Adipose tissue (tissue), 3 donors: ENCODE results near the gene LYL1. TPM values are rescaled to one million over a fixed set of nuclear protein-coding genes. Genes with fewer than 3 reads are reported as not detected.
A peak's percentile ranks its signal among the peaks of the same experiment; 100 is the strongest.

ENCODE experiments used
- H3K27ac ChIP-seq: one replicate; pipeline ENCODE4 v1.5.1; 2013; ENCODE audit warnings: low read depth, low read length
- WGBS, 3 donors: extraction: QIAGEN DNeasy Blood & Tissue Kit; methylation state at CpG; one replicate each; pipeline ENCODE4 v1.1.7; 2013; 5-methylcytosine and 5-hydroxymethylcytosine counted together
- polyA plus RNA-seq, 3 donors: library from polyadenylated mRNA; stranded (reverse); fragments of 200-250 nt; gene quantifications; one replicate each; pipeline ENCODE4 v1.2.3, GENCODE V29; 2013
- donor health status: healthy with polysubstance abuse.
- donor health status: Bipolar disorder and iron deficiency.
- donor health status: healthy.

The LYL1 gene
- polyA plus RNA-seq, 3 donors, result 1.9 to 10.3 (median 7.9) TPM

DNA sequence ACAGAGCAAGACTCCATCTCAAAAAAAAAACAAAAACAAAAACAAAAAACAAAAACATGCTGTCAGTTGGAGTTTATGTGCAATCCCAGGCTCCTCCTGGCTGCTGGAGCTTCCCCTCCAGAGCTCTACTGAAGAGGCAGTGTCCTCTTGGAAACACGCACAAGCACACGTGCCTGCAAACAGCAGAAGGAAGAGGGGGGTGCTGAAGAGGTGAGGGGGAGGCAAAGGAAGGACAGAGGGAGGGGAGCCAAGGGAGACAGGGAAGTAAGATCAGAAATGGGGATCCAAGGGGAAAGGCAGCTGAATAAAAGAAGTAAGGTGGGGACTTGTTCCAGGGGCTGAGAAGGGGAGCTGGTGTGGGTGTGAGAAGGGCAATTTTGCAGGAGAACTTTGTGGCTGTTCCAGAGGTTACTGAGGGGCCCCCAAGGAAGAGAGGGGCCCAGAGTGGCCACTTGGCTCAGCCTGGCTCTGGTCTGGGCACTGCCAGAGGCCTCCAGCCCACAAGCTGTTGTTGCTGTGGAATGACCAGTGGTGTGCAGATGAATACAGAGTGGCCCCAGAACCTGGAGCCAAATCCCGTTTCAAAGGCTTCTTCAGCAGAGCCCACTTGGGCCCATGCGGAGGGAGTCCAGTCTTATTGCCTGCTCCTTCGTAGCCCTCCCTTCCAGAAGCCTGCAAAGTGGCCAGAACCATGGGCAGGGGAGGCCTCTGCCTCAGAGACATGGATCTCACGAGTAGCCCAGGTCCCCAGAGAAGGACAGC lies 34.4 kb downstream of the LYL1 start:
- 57 to 66% (median 60%) methylated on average over 6 of the region's 6 CpGs for WGBS, 3 donors
- no peak overlapping the region for H3K27ac ChIP-seq

DNA sequence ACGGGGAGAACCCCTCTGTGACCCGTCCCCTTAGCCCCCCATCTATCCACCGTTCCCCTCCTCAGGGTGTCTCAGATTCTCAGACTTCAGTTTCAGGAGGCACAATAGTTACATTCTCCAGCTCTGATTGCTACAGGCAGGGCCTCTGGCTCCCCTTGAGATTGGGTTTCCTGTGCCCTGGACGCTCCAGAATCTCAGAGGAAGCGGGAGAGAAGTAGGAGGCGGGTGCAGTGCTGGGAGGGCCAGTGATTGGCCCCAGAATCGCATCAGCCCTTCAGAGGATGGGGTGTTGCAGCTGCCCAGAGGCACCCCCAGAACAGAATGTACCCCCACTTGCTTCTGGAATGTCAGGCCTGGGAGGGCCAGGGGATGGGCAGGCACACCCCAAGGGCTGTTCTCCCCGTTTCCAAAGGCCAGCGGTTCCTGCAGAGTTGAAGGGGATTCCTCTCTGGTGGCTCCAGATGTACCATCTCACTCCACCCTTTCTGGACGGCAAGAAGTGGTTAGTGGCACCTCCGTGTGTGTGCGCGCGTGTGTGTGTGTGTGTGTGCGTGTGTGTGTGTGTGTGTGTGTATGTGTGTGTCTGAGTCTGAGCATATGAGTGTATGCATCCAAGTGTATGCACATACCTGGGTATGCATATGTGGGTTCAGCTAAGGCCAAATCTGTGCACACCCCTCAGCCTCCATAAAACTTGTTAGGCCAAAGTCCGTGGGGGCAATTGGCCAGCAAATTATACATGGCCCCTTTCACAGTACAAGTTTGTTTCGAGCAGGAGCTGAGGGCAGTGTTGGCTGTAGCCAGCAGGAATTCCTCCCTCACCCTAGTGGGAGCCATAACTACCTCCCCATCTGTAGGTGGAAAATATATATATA lies 35.5 kb downstream of the LYL1 start:
- WGBS, 3 donors, result 68 to 77% (median 76%) methylated on average over 17 of the region's 17 CpGs

DNA sequence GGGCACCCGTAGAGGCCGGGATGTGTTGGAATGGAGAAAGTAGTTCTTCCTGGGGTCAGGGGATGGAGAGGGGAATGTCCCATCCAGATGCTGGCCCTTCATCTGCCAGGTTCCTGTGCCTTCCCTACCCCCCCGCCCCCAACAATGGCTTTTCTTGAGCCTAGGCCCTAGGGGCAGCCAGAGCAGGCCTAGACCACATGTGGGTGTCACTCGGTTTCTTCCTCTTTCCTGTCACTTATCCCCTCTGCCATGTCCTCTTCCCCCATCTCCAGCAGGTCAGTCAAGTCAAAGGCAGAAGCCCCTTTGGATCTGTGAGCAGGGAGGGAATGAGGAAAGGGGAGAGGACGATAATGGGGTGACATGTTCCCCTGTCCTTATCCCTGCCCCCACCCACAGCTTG lies 36.4 kb downstream of the LYL1 start:
- 70 to 90% (median 84%) methylated on average over 5 of the region's 5 CpGs for WGBS, 3 donors
- no peak overlapping the region for H3K27ac ChIP-seq

More for the DNA sequence above, 35.5 kb downstream of the LYL1 start:
- H3K27ac ChIP-seq, result no peak overlapping the region

DNA sequence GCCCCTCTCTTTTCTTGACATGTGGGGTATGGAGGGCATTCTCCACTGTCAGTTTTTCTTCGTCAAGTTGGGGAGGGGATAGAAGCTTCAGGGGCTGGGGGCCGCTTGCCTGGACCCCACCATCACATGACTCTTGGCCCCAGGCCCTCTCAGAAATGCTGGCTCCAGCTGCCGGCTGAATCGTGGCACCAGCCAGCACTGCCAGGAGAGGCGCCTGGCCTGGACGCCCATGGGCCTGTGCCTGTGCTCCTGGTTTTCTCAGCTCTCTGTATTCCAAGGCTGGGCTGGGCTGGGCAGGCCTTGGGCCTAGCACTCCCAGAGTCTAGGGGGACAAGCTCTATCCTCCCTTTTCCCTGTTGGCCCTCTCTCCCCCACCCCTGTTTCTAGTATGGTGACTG lies 38.6 kb downstream of the LYL1 start:
- no peak overlapping the region for H3K27ac ChIP-seq
- WGBS, 3 donors, result 62 to 82% (median 78%) methylated on average over 6 of the region's 6 CpGs

DNA sequence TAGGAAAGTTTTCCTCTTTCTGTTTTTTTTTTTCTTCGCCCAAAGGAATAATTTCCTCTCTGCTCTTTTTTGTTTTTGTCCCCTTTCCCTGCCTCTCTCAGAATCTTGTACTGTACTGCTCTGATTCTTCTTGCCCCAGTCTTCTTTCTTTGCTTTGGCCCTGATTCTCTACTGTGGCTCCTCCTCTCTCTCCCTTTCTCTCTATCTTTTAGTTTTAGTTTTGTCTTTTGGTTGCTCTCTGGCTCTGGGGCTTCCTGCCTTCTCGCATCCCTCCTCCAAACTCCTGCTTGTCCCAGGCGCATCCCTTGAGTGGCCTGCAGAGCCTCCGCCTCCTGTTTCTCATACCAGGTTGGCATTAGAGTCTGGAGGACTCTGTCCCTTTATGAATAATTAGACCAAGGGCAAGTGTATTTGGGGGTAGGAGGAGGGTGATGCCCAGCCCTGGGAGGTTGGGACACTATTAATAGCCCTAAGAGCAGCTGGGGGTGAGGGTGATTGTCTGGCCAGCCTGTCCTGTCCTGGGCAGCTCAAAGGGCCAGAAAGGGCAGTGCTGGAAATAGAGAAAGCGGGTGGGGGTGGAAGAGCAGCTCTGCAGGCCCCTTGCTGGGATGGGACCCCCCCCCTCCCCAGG lies 39.1 kb downstream of the LYL1 start:
- WGBS, 3 donors, result 66 to 78% (median 76%) methylated on average over 5 of the region's 5 CpGs
- no peak overlapping the region for H3K27ac ChIP-seq

DNA sequence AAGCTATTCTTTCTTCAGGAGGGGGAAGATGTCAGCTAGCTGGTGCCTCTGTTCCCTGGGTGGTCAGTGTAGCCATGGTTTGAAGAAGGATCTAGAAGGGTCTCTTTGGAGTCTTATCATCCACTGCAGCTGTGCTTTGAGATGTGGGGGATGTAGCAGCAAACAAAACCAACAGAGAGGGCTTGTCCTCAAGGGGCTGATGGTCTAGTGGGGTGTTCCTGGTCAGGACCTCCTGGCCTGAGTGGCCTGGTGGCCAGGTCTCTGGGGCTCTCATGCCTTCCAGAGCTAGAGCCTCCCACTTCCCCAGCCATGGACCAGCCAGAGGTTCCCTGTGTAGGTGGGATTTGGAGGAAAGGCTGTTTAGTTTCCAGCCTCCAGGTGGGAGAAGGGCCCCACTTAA lies 40.3 kb downstream of the LYL1 start:
- H3K27ac ChIP-seq, result no peak overlapping the region

DNA sequence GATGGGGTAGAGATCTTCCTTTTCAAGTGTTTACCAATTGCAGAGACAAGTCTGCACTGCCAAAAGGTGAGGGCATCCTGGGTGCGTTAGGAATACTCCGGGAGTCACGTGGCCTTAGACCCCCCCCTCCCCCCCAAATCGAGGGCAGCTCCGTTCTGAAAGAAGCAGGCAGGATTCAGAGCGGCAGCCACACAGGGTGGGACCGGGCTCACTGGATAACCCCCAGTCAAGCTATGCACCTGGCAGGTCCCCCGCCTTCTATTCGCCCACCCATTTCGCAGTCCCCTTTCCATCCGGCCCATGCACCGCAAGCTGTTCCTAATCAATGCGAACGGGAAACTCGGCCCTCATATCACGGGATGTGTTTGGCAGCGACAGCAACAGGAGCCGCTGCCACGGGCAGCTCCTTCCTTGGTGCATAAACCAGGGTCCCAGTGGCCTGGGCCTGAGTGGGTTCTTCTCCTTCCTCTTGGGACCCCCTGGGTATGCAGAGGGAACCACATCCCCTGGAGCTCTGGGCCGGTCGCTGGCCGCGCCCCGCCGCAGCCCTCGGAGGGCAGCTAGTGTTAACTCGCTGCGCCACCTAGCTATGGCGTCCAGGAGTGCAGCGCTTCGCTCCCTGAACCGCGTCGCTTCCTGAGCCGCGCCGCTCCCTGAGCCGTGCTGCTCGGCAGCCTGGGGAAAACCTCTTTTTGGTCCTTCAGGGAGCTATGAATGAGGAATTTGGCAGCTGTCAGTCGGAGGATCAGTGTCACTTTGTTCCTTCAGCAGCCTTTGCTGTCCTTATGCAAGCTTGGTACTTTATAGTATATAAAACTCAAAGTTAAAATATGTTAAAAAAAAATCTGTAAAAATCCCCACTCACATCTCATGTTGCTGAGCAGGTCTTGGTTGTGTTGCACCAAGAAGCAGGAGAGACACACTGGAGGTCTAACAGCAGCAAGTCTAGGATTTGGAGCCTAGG lies 41.4 kb downstream of the LYL1 start:
- 0 to 1% (median 0%) methylated on average over 39 to 40 of the region's 40 CpGs for WGBS, 3 donors
- no peak overlapping the region for H3K27ac ChIP-seq

DNA sequence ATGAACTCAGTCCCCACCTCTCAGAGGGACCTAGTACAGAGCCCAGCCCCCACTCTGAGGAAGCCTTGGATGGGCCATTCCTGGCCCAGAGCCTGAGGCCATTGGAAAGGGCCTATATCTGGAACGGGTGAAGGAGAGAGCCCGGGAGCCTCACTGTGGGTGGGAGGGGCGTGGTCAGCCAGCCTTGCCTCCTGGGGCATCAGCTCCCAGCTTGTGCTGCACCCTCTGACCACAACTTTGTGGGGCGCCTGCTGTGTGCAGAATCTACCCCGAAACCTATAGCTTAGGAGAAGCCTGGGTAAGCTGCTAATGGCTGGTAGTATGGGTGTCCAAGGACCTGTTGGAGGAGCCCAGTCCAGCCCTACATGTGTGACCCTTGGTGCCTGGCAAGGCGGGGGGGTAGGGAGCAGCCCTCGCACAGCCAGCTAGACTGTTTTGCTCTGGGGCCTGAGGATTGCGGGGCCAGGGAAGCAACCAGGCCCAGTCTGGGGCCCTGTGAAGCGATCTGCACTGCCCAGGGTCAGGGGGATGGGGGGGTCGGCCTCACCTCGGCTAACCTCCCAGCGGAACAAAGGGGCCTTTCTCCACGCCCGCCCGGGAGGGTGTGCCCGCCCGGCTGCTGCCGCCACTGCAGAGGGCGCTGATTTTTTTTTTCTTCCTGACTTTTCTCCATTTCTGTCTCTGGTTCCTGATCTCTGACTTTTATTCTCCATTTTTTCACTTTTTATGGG lies 42.3 kb downstream of the LYL1 start:
- WGBS, 3 donors, result 23 to 37% (median 29%) methylated on average over 19 of the region's 19 CpGs
- H3K27ac ChIP-seq, result no peak overlapping the region

DNA sequence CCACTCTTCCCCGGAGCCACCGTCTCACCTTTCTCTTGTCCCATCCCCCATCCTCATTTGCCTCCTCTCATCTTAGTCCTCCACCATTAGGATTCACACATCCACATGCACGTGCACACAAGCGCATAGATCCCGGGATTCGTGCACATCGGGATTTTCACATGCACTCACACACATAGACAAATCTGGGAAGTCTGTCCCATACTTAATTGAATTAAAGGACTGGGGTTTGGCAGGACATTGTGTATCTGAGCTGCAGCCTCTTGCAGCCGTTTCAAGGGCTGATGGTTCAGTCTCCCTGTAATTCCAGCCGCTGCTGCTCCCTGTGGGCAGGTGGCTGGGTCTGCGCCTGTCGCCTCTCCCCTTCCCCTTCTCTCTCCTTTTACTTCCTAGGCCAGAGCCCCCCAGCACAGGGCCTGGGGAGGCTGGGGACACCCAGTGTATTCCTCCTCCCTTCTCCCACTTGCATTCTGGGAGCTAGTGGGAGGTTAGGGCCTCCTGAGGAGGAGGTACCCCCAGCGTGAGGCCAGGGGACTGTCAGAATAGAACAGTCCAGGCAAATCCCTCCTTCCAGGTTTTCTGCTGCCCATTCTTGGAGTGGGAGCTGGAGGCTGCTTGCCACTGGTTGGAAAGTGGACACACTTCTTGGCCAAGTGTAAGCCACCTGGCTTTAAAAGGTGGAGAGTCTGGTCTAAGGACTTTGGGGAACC lies 43.6 kb downstream of the LYL1 start:
- 61 to 88% (median 69%) methylated on average over 12 of the region's 12 CpGs for WGBS, 3 donors
- H3K27ac ChIP-seq, result no peak overlapping the region

DNA sequence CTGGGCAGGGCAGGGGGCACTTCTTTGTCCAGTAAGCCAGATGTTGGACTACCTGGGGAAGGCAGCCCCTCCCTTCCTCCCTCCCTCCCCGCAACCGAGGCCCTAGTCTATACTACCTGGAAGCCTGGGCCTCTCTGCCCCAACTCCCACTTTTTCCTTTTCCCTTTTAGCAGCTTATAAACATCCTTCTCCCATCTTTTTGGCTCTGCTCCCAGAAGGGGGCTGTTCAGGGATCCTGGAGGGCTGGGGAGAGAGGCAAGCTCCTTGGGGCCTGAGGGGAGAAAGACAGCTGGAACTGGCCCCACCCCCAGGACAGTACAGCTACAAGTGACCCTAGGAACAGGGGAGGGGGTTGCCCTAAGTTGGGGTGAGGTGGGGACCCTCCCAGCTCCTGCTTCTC lies 44.9 kb downstream of the LYL1 start:
- 36 to 75% (median 69%) methylated on average over 2 of the region's 2 CpGs for WGBS, 3 donors

DNA sequence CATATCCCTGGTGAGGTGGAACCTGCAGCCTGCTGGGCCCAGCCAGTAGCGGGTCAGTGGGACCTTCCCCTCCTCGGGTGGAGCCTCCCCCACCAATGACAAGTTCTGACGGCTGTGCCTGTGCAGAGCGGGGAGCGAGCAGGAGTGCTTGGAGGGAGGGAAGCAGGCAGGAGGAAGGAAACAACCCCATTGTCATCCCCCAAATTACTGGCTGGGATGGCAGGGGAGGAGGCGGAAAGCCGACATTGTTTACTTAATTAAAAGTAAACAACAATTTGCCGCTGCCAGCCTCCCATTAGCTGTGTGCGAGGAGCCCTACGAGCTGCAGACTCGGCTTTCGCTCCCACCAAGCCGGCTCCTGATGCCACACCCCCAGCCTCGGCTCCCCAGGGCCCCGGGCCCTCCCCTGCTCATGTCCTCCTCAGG lies 45.5 kb downstream of the LYL1 start:
- 32 to 42% (median 34%) methylated on average over 15 of the region's 15 CpGs for WGBS, 3 donors
- no peak overlapping the region for H3K27ac ChIP-seq

More for the DNA sequence above, 44.9 kb downstream of the LYL1 start:
- no peak overlapping the region for H3K27ac ChIP-seq

DNA sequence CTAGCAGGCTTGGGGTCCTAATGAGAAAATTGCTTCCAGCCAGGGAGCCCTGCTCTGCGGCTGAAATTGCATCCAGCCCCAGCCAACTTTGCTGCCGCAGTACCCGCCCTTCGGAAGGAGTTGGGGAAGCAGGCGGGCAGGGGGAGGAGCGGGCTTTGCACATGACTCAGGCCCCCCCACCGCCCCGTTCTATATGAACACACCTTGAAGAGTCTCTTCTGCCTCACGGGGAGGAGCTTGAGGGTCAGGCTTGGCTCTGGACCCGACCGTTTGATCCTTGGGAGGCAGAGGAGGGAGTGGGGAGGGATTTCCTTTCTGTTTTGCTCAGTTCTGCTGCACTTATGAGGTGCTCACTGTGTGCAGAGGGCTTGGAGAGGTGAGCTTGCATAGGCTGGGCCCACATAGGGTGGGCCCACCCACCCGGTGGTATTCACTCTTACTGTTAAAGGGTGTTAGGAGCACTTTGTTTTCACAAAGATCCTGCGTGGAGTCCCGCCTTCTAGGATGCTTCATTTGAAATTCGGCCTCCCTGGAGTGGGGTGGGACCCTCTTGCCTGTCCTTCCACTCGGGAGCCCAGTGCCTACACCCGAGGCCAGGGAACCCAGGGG lies 46.5 kb downstream of the LYL1 start:
- 36 to 63% (median 43%) methylated on average over 17 of the region's 17 CpGs for WGBS, 3 donors
- H3K27ac ChIP-seq, result peak overlapping the region; percentile 55

DNA sequence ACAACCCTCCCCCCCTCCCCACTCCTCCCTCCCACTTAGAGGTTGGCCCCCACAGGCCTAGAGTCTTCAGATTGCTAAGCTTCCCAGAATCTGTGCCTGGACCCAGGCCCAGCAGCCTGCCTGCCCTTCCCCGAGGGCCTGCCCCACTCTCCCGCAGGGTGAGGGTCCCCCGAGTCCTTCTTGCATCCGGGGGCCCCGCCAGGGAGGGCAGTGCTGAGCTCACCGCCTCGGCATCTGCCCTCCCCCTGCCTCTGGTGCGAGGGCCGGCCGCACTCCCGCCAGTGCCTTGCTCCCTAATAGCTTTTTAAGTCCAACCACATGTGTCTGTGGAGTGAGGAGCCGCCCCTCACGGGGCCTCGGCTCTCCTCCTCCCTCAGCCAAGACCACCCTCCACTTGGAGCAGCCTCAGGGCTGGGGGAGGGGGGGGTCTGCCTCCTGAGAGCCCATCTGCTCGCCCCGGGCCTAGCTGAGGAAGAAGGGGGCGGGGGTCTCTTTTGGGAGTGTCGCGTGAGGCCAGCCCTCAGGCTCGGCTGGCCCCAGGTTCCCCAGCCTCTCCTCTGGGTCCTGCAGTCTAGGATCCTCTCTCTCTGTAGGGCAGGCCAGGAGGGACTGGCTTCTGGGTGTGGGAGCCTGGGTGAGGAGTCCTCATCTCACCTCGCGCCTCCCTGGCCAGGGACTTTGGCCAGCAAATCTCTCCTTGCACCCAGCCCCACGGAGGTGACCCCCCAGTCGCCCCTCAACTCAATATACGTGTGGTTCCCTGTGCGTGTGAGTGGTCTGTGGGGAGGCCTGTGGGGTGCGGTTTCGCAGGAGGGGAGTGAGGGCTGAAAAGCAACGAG lies 47.2 kb downstream of the LYL1 start:
- 23 to 62% (median 36%) methylated on average over 24 to 29 of the region's 29 CpGs for WGBS, 3 donors
- peak overlapping the region; percentile 73 for H3K27ac ChIP-seq

DNA sequence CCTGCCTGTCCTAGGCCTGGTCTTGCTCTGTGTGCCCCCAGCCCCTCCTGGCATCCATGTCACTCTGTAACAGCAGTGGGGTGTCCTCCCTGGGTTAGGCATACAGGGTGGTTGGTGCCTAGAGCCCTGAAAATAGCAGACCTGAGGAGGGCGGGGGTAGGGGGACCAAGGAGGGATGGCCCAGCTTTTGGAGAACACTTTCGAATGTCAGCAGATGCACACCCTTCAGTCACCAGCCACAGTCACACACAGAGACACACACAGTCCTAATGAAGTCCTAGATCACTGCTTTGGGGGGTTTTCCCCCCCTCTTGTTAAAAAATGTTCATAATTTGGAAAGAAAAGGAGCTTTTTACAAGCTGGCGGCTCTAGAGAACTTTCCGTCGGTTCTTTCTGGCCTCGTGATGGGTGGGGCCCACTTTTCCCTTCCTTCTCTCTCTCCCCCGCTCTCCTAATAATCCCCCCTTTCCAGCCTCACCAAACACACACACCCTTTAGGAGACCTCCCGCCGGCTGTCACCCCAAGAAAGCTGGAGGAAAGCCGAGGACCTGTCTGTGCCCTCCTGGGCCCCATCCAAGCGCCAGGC lies 47.9 kb downstream of the LYL1 start:
- 39 to 56% (median 40%) methylated on average over 11 of the region's 11 CpGs for WGBS, 3 donors
- peak overlapping the region; percentile 73 for H3K27ac ChIP-seq
